Measurements from ENCODE around the gene NUDT1. TPM values are rescaled to one million over a fixed set of nuclear protein-coding genes. Genes with fewer than 3 reads are reported as not detected.

NUDT1 gene
- total RNA-seq, 4 donors from 2014 or later, result 4.2 to 23.6 (median 9.5) TPM; not detected in 1

GRCh38 chr7:2233926-2234325 lies 8.1 kb upstream of the NUDT1 start:
- H3K4me1 ChIP-seq, result peaks cover 10 to 21% (median 20%) of the 10 kb centered on the region in 4 donors
- H3K27ac ChIP-seq, result peak overlapping the region in 1 of 4 donors; percentile 85
- H3K27me3 ChIP-seq, result no peaks in the 10 kb centered on the region
- in situ Hi-C loops (cut with MboI; ENCODE audit: low pct_ligation_motif_present in 1 of 4, low pct_unique_long_range_greater_than_20kb in 1 of 4, low sequenced_read_pairs in 3 of 4) (loop anchor here in 2 of 4 donors (25.0 kb wide), 1 partner anchor 128 kb away; the partner anchor contains the start of gene EIF3B (in 2 of the 2)), intact Hi-C loops (cut with DNase I; ENCODE audit: low total_unique reads) (no loop called here)
- 87 to 100% methylated on average over 3 of the region's 3 CpGs for WGBS, 2 donors (ENCODE audit: low coverage in 1 of 2)
- peaks cover 0 to 20% (median 8%) of the 10 kb centered on the region in 4 donors for H3K36me3 ChIP-seq
- TF ChIP-seq, protein P1, sequence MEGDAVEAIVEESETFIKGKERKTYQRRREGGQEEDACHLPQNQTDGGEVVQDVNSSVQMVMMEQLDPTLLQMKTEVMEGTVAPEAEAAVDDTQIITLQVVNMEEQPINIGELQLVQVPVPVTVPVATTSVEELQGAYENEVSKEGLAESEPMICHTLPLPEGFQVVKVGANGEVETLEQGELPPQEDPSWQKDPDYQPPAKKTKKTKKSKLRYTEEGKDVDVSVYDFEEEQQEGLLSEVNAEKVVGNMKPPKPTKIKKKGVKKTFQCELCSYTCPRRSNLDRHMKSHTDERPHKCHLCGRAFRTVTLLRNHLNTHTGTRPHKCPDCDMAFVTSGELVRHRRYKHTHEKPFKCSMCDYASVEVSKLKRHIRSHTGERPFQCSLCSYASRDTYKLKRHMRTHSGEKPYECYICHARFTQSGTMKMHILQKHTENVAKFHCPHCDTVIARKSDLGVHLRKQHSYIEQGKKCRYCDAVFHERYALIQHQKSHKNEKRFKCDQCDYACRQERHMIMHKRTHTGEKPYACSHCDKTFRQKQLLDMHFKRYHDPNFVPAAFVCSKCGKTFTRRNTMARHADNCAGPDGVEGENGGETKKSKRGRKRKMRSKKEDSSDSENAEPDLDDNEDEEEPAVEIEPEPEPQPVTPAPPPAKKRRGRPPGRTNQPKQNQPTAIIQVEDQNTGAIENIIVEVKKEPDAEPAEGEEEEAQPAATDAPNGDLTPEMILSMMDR (IDR thresholded peaks at IDR 0.05), result no peak
- TF ChIP-seq POLR2A (IDR thresholded peaks at IDR 0.05) (no peak), POLR2AphosphoS5 (IDR thresholded peaks at IDR 0.05) (no peak), EP300 (IDR thresholded peaks at IDR 0.05; ENCODE audit: low read depth) (no peak)
- no peak for DNase-seq
- H3K4me3 ChIP-seq, result no peak overlapping the region
- no peaks in the 10 kb centered on the region for H3K9me3 ChIP-seq

GRCh38 chr7:2237109-2237602 lies 4.9 kb upstream of the NUDT1 start:
- TF ChIP-seq, protein P1 (IDR thresholded peaks at IDR 0.05), result no peak
- peak in 1 of 3 donors; percentile 11 for TF ChIP-seq POLR2AphosphoS5 (IDR thresholded peaks at IDR 0.05)
- no peak for TF ChIP-seq EP300 (IDR thresholded peaks at IDR 0.05; ENCODE audit: low read depth)
- in situ Hi-C loops (cut with MboI; ENCODE audit: low pct_ligation_motif_present in 1 of 4, low pct_unique_long_range_greater_than_20kb in 1 of 4, low sequenced_read_pairs in 3 of 4) (loop anchor here in 2 of 4 donors (25.0 kb wide), 1 partner anchor 125 kb away; the partner anchor contains the start of gene EIF3B (in 2 of the 2)), intact Hi-C loops (cut with DNase I; ENCODE audit: low total_unique reads) (no loop called here)
- Histone ChIP-seq H3K9me3 (no peaks in the 10 kb centered on the region), H3K4me3 (no peak overlapping the region), H3K27me3 (no peaks in the 10 kb centered on the region), H3K36me3 (peaks cover 0 to 20% (median 8%) of the 10 kb centered on the region in 4 donors), H3K4me1 (peaks cover 9 to 20% (median 16%) of the 10 kb centered on the region in 4 donors), H3K27ac (peak overlapping the region; percentile 30 to 69 (median 52))
- WGBS, 2 donors (ENCODE audit: low coverage in 1 of 2), result 60 to 67% methylated on average over 1 to 12 of the region's 12 CpGs
- DNase-seq, result peak; percentile 63

DNA sequence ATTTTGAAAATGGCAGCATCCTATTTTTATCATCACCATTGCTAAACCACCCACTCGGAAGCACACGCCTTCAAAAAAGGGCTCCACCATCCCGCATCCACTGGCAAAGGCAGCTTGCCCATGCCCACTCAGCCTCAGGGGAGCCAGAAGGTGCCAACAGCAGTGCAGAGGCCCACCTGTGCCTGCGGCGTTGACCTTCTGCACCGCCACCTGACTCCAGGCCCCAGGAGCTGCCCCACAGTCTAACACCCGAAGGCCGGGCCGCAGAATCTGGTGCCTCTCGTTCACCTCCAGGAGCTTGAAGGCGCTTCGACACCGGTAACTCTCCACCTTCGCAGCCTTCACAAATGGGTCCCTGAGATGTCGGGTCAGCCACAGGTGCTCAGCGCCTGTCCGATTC lies 2.8 kb upstream of the NUDT1 start:
- intact Hi-C loops (cut with DNase I; ENCODE audit: low total_unique reads) (no loop called here), in situ Hi-C loops (cut with MboI; ENCODE audit: low pct_ligation_motif_present in 1 of 4, low pct_unique_long_range_greater_than_20kb in 1 of 4, low sequenced_read_pairs in 3 of 4) (loop anchor here in 2 of 4 donors (25.0 kb wide), 1 partner anchor 123 kb away; the partner anchor contains the start of gene EIF3B (in 2 of the 2))
- 99 to 100% methylated on average over 2 to 17 of the region's 17 CpGs for WGBS, 2 donors (ENCODE audit: low coverage in 1 of 2)
- no peaks in the 10 kb centered on the region for H3K9me3 ChIP-seq
- no peak for TF ChIP-seq POLR2AphosphoS5 (IDR thresholded peaks at IDR 0.05)
- no peak for TF ChIP-seq EP300 (IDR thresholded peaks at IDR 0.05; ENCODE audit: low read depth)
- no peak for TF ChIP-seq POLR2A (IDR thresholded peaks at IDR 0.05)
- TF ChIP-seq, protein P1 (IDR thresholded peaks at IDR 0.05), result no peak
- peaks cover 17 to 28% (median 22%) of the 10 kb centered on the region in 4 donors for H3K4me1 ChIP-seq
- no peak overlapping the region for H3K27ac ChIP-seq
- no peaks in the 10 kb centered on the region for H3K27me3 ChIP-seq
- DNase-seq, result no peak
- no peak overlapping the region for H3K4me3 ChIP-seq
- peaks cover 0 to 19% (median 8%) of the 10 kb centered on the region in 4 donors for H3K36me3 ChIP-seq

GRCh38 chr7:2242541-2243429 lies 759 bp downstream of the NUDT1 start:
- 17 to 26% methylated on average over 1 to 20 of the region's 21 CpGs for WGBS, 2 donors (ENCODE audit: low coverage in 1 of 2)
- in situ Hi-C loops (cut with MboI; ENCODE audit: low pct_ligation_motif_present in 1 of 4, low pct_unique_long_range_greater_than_20kb in 1 of 4, low sequenced_read_pairs in 3 of 4), result loop anchor here in 3 of 4 donors (10.0 to 25.0 kb wide), 2 partner anchors 102 to 120 kb away; partner anchors contain the start of gene EIF3B (in 2 of the 3)
- H3K27me3 ChIP-seq, result no peaks in the 10 kb centered on the region
- TF ChIP-seq EP300 (IDR thresholded peaks at IDR 0.05; ENCODE audit: low read depth) (no peak), POLR2A (IDR thresholded peaks at IDR 0.05) (no peak)
- TF ChIP-seq, protein P1 (IDR thresholded peaks at IDR 0.05), result peak in 2 of 5 experiments; percentile 23 to 41
- peak overlapping the region; percentile 75 to 85 (median 82) for H3K27ac ChIP-seq
- peaks cover 0 to 8% (median 4%) of the 10 kb centered on the region in 4 donors for H3K36me3 ChIP-seq
- H3K9me3 ChIP-seq, result no peaks in the 10 kb centered on the region
- peak; percentile 13 for DNase-seq
- intact Hi-C loops (cut with DNase I; ENCODE audit: low total_unique reads), result loop anchor here (10.0 kb wide), 1 partner anchor 112 kb away; the partner anchor contains the start of gene EIF3B
- H3K4me1 ChIP-seq, result peaks cover 17 to 28% (median 22%) of the 10 kb centered on the region in 4 donors
- peak overlapping the region; percentile 50 to 100 (median 92) for H3K4me3 ChIP-seq

Data from transverse colon (tissue), 4 donors.